GM12864 (cell line): ENCODE measurements around the gene RBM4B.
"Not testable (repeated sequence)": the region's sequence is repeated elsewhere in the genome, so short reads cannot be mapped to it uniquely, and the experiment has no call there.

Source experiments
- DNase-seq: peaks from one replicate; pipeline ENCODE4 v3.0.0-alpha.2; 2011; ENCODE audit warnings: low read depth
- H3K4me3 ChIP-seq: 2 replicates; pipeline ENCODE4 v1.5.1; 2011; ENCODE audit warnings: mild to moderate bottlenecking, low read depth, low read length, control low read depth
- TF ChIP-seq, protein P1 (sequence below): IDR thresholded peaks from 2 replicates; pipeline ENCODE4 v1.5.1; 2011; ENCODE audit warnings: low read depth, mild to moderate bottlenecking, moderate library complexity, low read length, control low read depth, inconsistent platforms; ENCODE audit errors: missing control alignments

RBM4B gene

GRCh38 chr11:66677599-66678375 lies at the start of gene RBM4B:
Gene RBM4B (minus strand): TSS chr11:66677887. CDS start chr11:66677079, 808 bp downstream.
- TF ChIP-seq, protein P1, sequence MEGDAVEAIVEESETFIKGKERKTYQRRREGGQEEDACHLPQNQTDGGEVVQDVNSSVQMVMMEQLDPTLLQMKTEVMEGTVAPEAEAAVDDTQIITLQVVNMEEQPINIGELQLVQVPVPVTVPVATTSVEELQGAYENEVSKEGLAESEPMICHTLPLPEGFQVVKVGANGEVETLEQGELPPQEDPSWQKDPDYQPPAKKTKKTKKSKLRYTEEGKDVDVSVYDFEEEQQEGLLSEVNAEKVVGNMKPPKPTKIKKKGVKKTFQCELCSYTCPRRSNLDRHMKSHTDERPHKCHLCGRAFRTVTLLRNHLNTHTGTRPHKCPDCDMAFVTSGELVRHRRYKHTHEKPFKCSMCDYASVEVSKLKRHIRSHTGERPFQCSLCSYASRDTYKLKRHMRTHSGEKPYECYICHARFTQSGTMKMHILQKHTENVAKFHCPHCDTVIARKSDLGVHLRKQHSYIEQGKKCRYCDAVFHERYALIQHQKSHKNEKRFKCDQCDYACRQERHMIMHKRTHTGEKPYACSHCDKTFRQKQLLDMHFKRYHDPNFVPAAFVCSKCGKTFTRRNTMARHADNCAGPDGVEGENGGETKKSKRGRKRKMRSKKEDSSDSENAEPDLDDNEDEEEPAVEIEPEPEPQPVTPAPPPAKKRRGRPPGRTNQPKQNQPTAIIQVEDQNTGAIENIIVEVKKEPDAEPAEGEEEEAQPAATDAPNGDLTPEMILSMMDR, result no peak
- DNase-seq, result peak; percentile 80
- peak within 1 kb of the TSS; percentile 90 for H3K4me3 ChIP-seq

GRCh38 chr11:66725647-66726046 lies 48.0 kb upstream of the RBM4B start:
- H3K4me3 ChIP-seq, result no peak overlapping the region
- TF ChIP-seq, protein P1, result no peak
- no peak for DNase-seq

- no peak for DNase-seq
- no peak overlapping the region for H3K4me3 ChIP-seq
- TF ChIP-seq, protein P1, result no peak
Observed at GRCh38 chr11:66725114-66725513, 47.4 kb upstream of the RBM4B start.

GRCh38 chr11:66724167-66724566 lies 46.5 kb upstream of the RBM4B start:
- DNase-seq, H3K4me3 ChIP-seq: not testable (repeated sequence)

GRCh38 chr11:66723693-66724092 lies 46.0 kb upstream of the RBM4B start:
- TF ChIP-seq, protein P1, result no peak
- DNase-seq, result no peak
- no peak overlapping the region for H3K4me3 ChIP-seq

GRCh38 chr11:66722745-66723651 lies 45.3 kb upstream of the RBM4B start:
- no peak overlapping the region for H3K4me3 ChIP-seq
- DNase-seq, result no peak
- TF ChIP-seq, protein P1, result no peak

DNA sequence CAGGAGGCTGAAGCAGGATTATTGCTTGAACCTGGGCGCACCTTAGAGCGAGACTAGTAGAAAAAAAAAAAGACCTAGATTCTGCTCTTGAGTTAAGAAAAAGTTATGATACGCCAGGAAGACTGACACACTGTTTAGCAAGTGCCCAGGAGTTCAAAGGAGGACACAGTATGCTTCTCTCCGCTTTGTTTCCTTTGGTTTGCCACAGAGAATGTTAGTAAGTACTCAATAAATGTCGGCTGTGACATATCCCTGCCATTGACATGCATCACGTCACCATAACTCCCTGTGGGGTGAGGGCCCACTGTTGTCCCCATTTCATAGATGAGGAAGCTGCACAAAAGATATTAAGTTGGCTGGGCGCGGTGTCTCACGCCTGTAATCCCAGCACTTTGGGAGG lies 44.3 kb upstream of the RBM4B start:
- H3K4me3 ChIP-seq, result no peak overlapping the region
- TF ChIP-seq, protein P1, result no peak
- DNase-seq, result no peak
